ENCODE measurements around the gene COL20A1. TPM values are rescaled to one million over a fixed set of nuclear protein-coding genes. Genes with fewer than 3 reads are reported as not detected.

COL20A1 gene
- total RNA-seq, 8 experiments from 2014 or later, result 0.13 to 1.6 (median 0.55) TPM

GRCh38 chr20:63360850-63361518 lies 68.0 kb downstream of the COL20A1 start, which contains the start of gene CHRNA4:
CHRNA4 (minus strand) TSS chr20:63361349; CDS start chr20:63361165, 184 bp downstream.
- Histone ChIP-seq H3K4me3 (peak within 1 kb of the TSS; percentile 43 to 62 (median 46)), H3K4me1 (replicated peaks in 1 of 2) (peaks cover 53 to 60% of the 10 kb centered on the region in 2 donors), H3K27ac (peak within 1 kb of the TSS; percentile 65 to 70)
- in situ Hi-C loops (cut with MboI; ENCODE audit: low pct_unique_long_range_greater_than_20kb in 2 of 9, low sequenced_read_pairs in 9 of 9, unreplicated experiment in 9 of 9), result no loop called here
- ATAC-seq (replicated peaks in 6 of 8), result peak in 6 of 8 experiments; percentile 18 to 57 (median 47)
- 0% methylated on average over 3 of the region's 79 CpGs; no CpG with 5 or more reads in 9 of the 10 experiments for WGBS, 10 experiments

GRCh38 chr20:63361519-63362435 lies 68.8 kb downstream of the COL20A1 start:
- peak in 5 of 8 experiments; percentile 7 to 34 (median 24) for ATAC-seq (replicated peaks in 6 of 8)
- WGBS, 10 experiments, result no CpG with 5 or more reads among the region's 50 CpGs

GRCh38 chr20:63362436-63363009 lies 69.5 kb downstream of the COL20A1 start:
- peaks cover 66 to 74% of the 10 kb centered on the region in 2 donors for H3K4me1 ChIP-seq (replicated peaks in 1 of 2)
- WGBS, 10 experiments, result 33 to 90% (median 67%) methylated on average over 1 to 7 of the region's 16 CpGs; no CpG with 5 or more reads in 5 of the 10 experiments

More at GRCh38 chr20:63361519-63362435, 68.8 kb downstream of the COL20A1 start:
- Histone ChIP-seq H3K27ac (peak overlapping the region; percentile 49 to 70), H3K4me3 (no peak overlapping the region), H3K4me1 (replicated peaks in 1 of 2) (peaks cover 59 to 67% of the 10 kb centered on the region in 2 donors)
- in situ Hi-C loops (cut with MboI; ENCODE audit: low pct_unique_long_range_greater_than_20kb in 2 of 9, low sequenced_read_pairs in 9 of 9, unreplicated experiment in 9 of 9), result no loop called here

GRCh38 chr20:63363013-63363957 lies 70.3 kb downstream of the COL20A1 start:
- Histone ChIP-seq H3K4me3 (no peak overlapping the region), H3K4me1 (replicated peaks in 1 of 2) (peaks cover 74 to 82% of the 10 kb centered on the region in 2 donors), H3K27ac (peak overlapping the region; percentile 49 to 70)
- WGBS, 10 experiments, result 37 to 61% (median 55%) methylated on average over 1 to 10 of the region's 23 CpGs; no CpG with 5 or more reads in 4 of the 10 experiments
- ATAC-seq (replicated peaks in 6 of 8), result no peak
- in situ Hi-C loops (cut with MboI; ENCODE audit: low pct_unique_long_range_greater_than_20kb in 2 of 9, low sequenced_read_pairs in 9 of 9, unreplicated experiment in 9 of 9), result no loop called here

More at GRCh38 chr20:63362436-63363009, 69.5 kb downstream of the COL20A1 start:
- no peak for ATAC-seq (replicated peaks in 6 of 8)
- no peak overlapping the region for H3K4me3 ChIP-seq
- in situ Hi-C loops (cut with MboI; ENCODE audit: low pct_unique_long_range_greater_than_20kb in 2 of 9, low sequenced_read_pairs in 9 of 9, unreplicated experiment in 9 of 9), result no loop called here
- peak overlapping the region; percentile 49 to 70 for H3K27ac ChIP-seq

GRCh38 chr20:63363981-63364561 lies 71.1 kb downstream of the COL20A1 start:
- peaks cover 80 to 90% of the 10 kb centered on the region in 2 donors for H3K4me1 ChIP-seq (replicated peaks in 1 of 2)
- H3K27ac ChIP-seq, result peak overlapping the region; percentile 49 to 70
- in situ Hi-C loops (cut with MboI; ENCODE audit: low pct_unique_long_range_greater_than_20kb in 2 of 9, low sequenced_read_pairs in 9 of 9, unreplicated experiment in 9 of 9), result no loop called here
- no peak overlapping the region for H3K4me3 ChIP-seq
- peak in 5 of 8 experiments; percentile 28 to 49 (median 44) for ATAC-seq (replicated peaks in 6 of 8)
- 11 to 48% (median 33%) methylated on average over 1 to 14 of the region's 19 CpGs; no CpG with 5 or more reads in 6 of the 10 experiments for WGBS, 10 experiments

GRCh38 chr20:63364801-63365585 lies 72.0 kb downstream of the COL20A1 start:
- no peak overlapping the region for H3K4me3 ChIP-seq
- ATAC-seq (replicated peaks in 6 of 8), result no peak
- H3K4me1 ChIP-seq (replicated peaks in 1 of 2), result peaks cover 77 to 83% of the 10 kb centered on the region in 2 donors
- in situ Hi-C loops (cut with MboI; ENCODE audit: low pct_unique_long_range_greater_than_20kb in 2 of 9, low sequenced_read_pairs in 9 of 9, unreplicated experiment in 9 of 9), result no loop called here
- peak overlapping the region; percentile 49 to 70 for H3K27ac ChIP-seq
- WGBS, 10 experiments, result 90 to 100% (median 100%) methylated on average over 1 to 2 of the region's 20 CpGs; no CpG with 5 or more reads in 7 of the 10 experiments

- in situ Hi-C loops (cut with MboI; ENCODE audit: low pct_unique_long_range_greater_than_20kb in 2 of 9, low sequenced_read_pairs in 9 of 9, unreplicated experiment in 9 of 9), result no loop called here
- no peak overlapping the region for H3K4me3 ChIP-seq
- H3K4me1 ChIP-seq (replicated peaks in 1 of 2), result peaks cover 82 to 83% of the 10 kb centered on the region in 2 donors
- 0 to 90% (median 78%) methylated on average over 1 to 5 of the region's 22 CpGs; no CpG with 5 or more reads in 7 of the 10 experiments for WGBS, 10 experiments
- peak overlapping the region in 1 of 2 donors; percentile 70 for H3K27ac ChIP-seq
- ATAC-seq (replicated peaks in 6 of 8), result no peak
Observed at GRCh38 chr20:63365601-63366389, 72.8 kb downstream of the COL20A1 start.

GRCh38 chr20:63366390-63367365 lies 73.7 kb downstream of the COL20A1 start:
- 0 to 87% (median 49%) methylated on average over 1 to 11 of the region's 30 CpGs; no CpG with 5 or more reads in 3 of the 10 experiments for WGBS, 10 experiments
- peak in 5 of 8 experiments; percentile 10 to 41 (median 25) for ATAC-seq (replicated peaks in 6 of 8)
- Histone ChIP-seq H3K4me3 (no peak overlapping the region), H3K4me1 (replicated peaks in 1 of 2) (peaks cover 86 to 87% of the 10 kb centered on the region in 2 donors), H3K27ac (peak overlapping the region; percentile 64 to 84)
- in situ Hi-C loops (cut with MboI; ENCODE audit: low pct_unique_long_range_greater_than_20kb in 2 of 9, low sequenced_read_pairs in 9 of 9, unreplicated experiment in 9 of 9), result no loop called here

GRCh38 chr20:63367446-63368055 lies 74.6 kb downstream of the COL20A1 start:
- peak in 5 of 8 experiments; percentile 9 to 28 (median 18) for ATAC-seq (replicated peaks in 6 of 8)
- 14 to 40% (median 20%) methylated on average over 1 to 7 of the region's 24 CpGs; no CpG with 5 or more reads in 7 of the 10 experiments for WGBS, 10 experiments
- Histone ChIP-seq H3K27ac (peak overlapping the region; percentile 64 to 84), H3K4me3 (no peak overlapping the region), H3K4me1 (replicated peaks in 1 of 2) (peaks cover 78 to 81% of the 10 kb centered on the region in 2 donors)
- in situ Hi-C loops (cut with MboI; ENCODE audit: low pct_unique_long_range_greater_than_20kb in 2 of 9, low sequenced_read_pairs in 9 of 9, unreplicated experiment in 9 of 9), result no loop called here
